Measurements from ENCODE around the gene RNF14.
A peak's percentile ranks its signal among the peaks of the same experiment; 100 is the strongest.

RNF14 gene

GRCh38 chr5:141976176-141976575 lies 7.3 kb downstream of the RNF14 start:
- no peak for DNase-seq (ENCODE audit: low read depth in 2 of 2)

- DNase-seq (ENCODE audit: low read depth in 2 of 2): no peak
Measured at GRCh38 chr5:141978389-141978788, 9.5 kb downstream of the RNF14 start.

GRCh38 chr5:141982626-141983025 lies 13.7 kb downstream of the RNF14 start:
- DNase-seq (ENCODE audit: low read depth in 2 of 2): no peak

GRCh38 chr5:141986072-141986471 lies 17.2 kb downstream of the RNF14 start:
- DNase-seq (ENCODE audit: low read depth in 2 of 2): no peak

- no peak for DNase-seq (ENCODE audit: low read depth in 2 of 2)
Measured at GRCh38 chr5:141989720-141990119, 20.8 kb downstream of the RNF14 start.

- peak in 1 of 2 experiments; percentile 81 for DNase-seq (ENCODE audit: low read depth in 2 of 2)
Measured at GRCh38 chr5:141992349-141992963, 23.6 kb downstream of the RNF14 start.

- DNase-seq (ENCODE audit: low read depth in 2 of 2): no peak
Measured at GRCh38 chr5:141994511-141995136, 25.7 kb downstream of the RNF14 start.

- no peak for DNase-seq (ENCODE audit: low read depth in 2 of 2)
Measured at GRCh38 chr5:141995656-141996055, 26.8 kb downstream of the RNF14 start.

- DNase-seq (ENCODE audit: low read depth in 2 of 2): no peak
Measured at GRCh38 chr5:141997358-141997960, 28.6 kb downstream of the RNF14 start.

- DNase-seq (ENCODE audit: low read depth in 2 of 2): no peak
Measured at GRCh38 chr5:142000173-142000572, 31.3 kb downstream of the RNF14 start.

GRCh38 chr5:142000704-142001484 lies 32.0 kb downstream of the RNF14 start:
- DNase-seq (ENCODE audit: low read depth in 2 of 2): no peak

- no peak for DNase-seq (ENCODE audit: low read depth in 2 of 2)
Measured at GRCh38 chr5:142003266-142003800, 34.4 kb downstream of the RNF14 start.

GRCh38 chr5:142006363-142007236 lies 37.7 kb downstream of the RNF14 start:
- DNase-seq (ENCODE audit: low read depth in 2 of 2): no peak

GRCh38 chr5:142007237-142007544 lies 38.3 kb downstream of the RNF14 start:
- no peak for DNase-seq (ENCODE audit: low read depth in 2 of 2)

GRCh38 chr5:142008813-142009212 lies 39.9 kb downstream of the RNF14 start:
- DNase-seq (ENCODE audit: low read depth in 2 of 2): no peak

GRCh38 chr5:142009886-142010285 lies 41.0 kb downstream of the RNF14 start:
- DNase-seq (ENCODE audit: low read depth in 2 of 2): no peak

- DNase-seq (ENCODE audit: low read depth in 2 of 2): no peak
Measured at GRCh38 chr5:142011572-142012185, 42.8 kb downstream of the RNF14 start.

- DNase-seq (ENCODE audit: low read depth in 2 of 2): peak; percentile 35 to 72
Measured at GRCh38 chr5:142012186-142012785, 43.4 kb downstream of the RNF14 start.

- DNase-seq (ENCODE audit: low read depth in 2 of 2): peak; percentile 48
Measured at GRCh38 chr5:142012792-142013388, 44.0 kb downstream of the RNF14 start, which contains the start of gene GNPDA1. Gene GNPDA1 (minus strand): TSS chr5:142013027. CDS start chr5:142012035, 992 bp downstream.
